ENCODE data around the gene WNT10A.

The WNT10A gene

GRCh38 chr2:218889937-218890336 is 9.3 kb downstream of the WNT10A start (continued):
- TF ChIP-seq, protein P1, sequence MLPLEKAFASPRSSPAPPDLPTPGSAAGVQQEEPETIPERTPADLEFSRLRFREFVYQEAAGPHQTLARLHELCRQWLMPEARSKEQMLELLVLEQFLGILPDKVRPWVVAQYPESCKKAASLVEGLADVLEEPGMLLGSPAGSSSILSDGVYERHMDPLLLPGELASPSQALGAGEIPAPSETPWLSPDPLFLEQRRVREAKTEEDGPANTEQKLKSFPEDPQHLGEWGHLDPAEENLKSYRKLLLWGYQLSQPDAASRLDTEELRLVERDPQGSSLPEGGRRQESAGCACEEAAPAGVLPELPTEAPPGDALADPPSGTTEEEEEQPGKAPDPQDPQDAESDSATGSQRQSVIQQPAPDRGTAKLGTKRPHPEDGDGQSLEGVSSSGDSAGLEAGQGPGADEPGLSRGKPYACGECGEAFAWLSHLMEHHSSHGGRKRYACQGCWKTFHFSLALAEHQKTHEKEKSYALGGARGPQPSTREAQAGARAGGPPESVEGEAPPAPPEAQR (tag by site-specific recombination; IDR thresholded peaks at IDR 0.05): no peak

DNA sequence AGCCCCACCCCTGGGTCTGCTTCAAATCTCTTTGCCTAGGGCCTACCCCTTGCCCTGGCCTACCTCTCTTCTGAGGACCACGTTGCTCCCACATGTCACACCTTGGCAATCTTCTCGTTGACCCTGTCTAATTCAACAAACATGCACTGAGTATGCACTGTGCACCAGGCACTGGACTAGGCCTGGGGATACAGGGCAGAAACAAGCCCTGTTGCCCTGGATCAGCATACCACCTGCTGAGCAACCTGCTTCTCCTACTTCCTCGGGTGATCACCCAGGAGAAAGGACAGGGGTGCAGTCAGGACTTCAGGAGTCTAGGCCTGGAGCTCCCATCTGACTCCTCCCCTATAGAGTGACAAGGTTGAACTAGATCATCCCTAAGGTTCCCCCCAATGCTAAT is 9.7 kb downstream of the WNT10A start:
- no peaks in the 10 kb centered on the region for H3K4me1 ChIP-seq (ENCODE audit: control insufficient read depth, insufficient read depth, low read length)
- H3K4me3 ChIP-seq (ENCODE audit: low read depth, low read length): no peak overlapping the region
- ChIA-PET POLR2A (interaction anchor here (0.5 kb wide), 1 partner anchor 33 kb away, joined by 5 read pairs; no protein-coding TSS in a partner anchor), CTCF (interaction anchor here (1.0 to 17.9 kb wide), 3 partner anchors 10 to 281 kb away, joined by 3 to 552 read pairs (median 47); partner anchors contain the start of gene WNT10A)
- no peaks in the 10 kb centered on the region for H3K9me3 ChIP-seq (ENCODE audit: control insufficient read depth, insufficient read depth, low read depth, low read length)
- no peak overlapping the region for H3K27ac ChIP-seq (ENCODE audit: extremely low read depth, low read depth, low read length)
- no peaks in the 10 kb centered on the region for H3K36me3 ChIP-seq (ENCODE audit: control insufficient read depth in 2 of 2, insufficient read depth in 1 of 2, low read length in 2 of 2)
- TF ChIP-seq IKZF3 (tag by site-specific recombination; IDR thresholded peaks at IDR 0.05): no peak
- TF ChIP-seq ZEB2 (tag by site-specific recombination; IDR thresholded peaks at IDR 0.05): no peak
- TF ChIP-seq GLI2 (tag by site-specific recombination; IDR thresholded peaks at IDR 0.05; ENCODE audit: borderline replicate concordance, low read depth): no peak
- no peak for TF ChIP-seq GLIS2 (tag by site-specific recombination; IDR thresholded peaks at IDR 0.05)
- no peak for TF ChIP-seq KLF7 (tag by site-specific recombination; IDR thresholded peaks at IDR 0.05; ENCODE audit: borderline replicate concordance)
- TF ChIP-seq ZNF2 (tag by site-specific recombination; IDR thresholded peaks at IDR 0.05): no peak
- TF ChIP-seq BCL11B (tag by site-specific recombination; IDR thresholded peaks at IDR 0.05; ENCODE audit: low read depth): no peak
- TF ChIP-seq, protein P2, sequence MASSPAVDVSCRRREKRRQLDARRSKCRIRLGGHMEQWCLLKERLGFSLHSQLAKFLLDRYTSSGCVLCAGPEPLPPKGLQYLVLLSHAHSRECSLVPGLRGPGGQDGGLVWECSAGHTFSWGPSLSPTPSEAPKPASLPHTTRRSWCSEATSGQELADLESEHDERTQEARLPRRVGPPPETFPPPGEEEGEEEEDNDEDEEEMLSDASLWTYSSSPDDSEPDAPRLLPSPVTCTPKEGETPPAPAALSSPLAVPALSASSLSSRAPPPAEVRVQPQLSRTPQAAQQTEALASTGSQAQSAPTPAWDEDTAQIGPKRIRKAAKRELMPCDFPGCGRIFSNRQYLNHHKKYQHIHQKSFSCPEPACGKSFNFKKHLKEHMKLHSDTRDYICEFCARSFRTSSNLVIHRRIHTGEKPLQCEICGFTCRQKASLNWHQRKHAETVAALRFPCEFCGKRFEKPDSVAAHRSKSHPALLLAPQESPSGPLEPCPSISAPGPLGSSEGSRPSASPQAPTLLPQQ (tag by site-specific recombination; IDR thresholded peaks at IDR 0.05): no peak
- TF ChIP-seq PBX3 (CRISPR knock-in tag; IDR thresholded peaks at IDR 0.05): no peak
- TF ChIP-seq ZNF654 (tag by site-specific recombination; IDR thresholded peaks at IDR 0.05; ENCODE audit: low read depth): no peak
- no peak for TF ChIP-seq KLF9 (tag by site-specific recombination; IDR thresholded peaks at IDR 0.05; ENCODE audit: low read depth)
- no peak for TF ChIP-seq RBAK (tag by site-specific recombination; IDR thresholded peaks at IDR 0.05)
- TF ChIP-seq MEIS1 (CRISPR knock-in tag; IDR thresholded peaks at IDR 0.05; ENCODE audit: borderline replicate concordance): no peak
- TF ChIP-seq ZNF394 (tag by site-specific recombination; IDR thresholded peaks at IDR 0.05; ENCODE audit: borderline replicate concordance): no peak
- TF ChIP-seq MYNN (tag by site-specific recombination; IDR thresholded peaks at IDR 0.05; ENCODE audit: borderline replicate concordance): no peak

GRCh38 chr2:218891275-218892135 is 10.9 kb downstream of the WNT10A start:
- Histone ChIP-seq H3K36me3 (ENCODE audit: control insufficient read depth in 2 of 2, insufficient read depth in 1 of 2, low read length in 2 of 2) (no peaks in the 10 kb centered on the region), H3K9me3 (ENCODE audit: control insufficient read depth, insufficient read depth, low read depth, low read length) (no peaks in the 10 kb centered on the region), H3K4me1 (ENCODE audit: control insufficient read depth, insufficient read depth, low read length) (no peaks in the 10 kb centered on the region), H3K4me3 (ENCODE audit: low read depth, low read length) (no peak overlapping the region), H3K27ac (ENCODE audit: extremely low read depth, low read depth, low read length) (no peak overlapping the region)
- TF ChIP-seq, protein P3, sequence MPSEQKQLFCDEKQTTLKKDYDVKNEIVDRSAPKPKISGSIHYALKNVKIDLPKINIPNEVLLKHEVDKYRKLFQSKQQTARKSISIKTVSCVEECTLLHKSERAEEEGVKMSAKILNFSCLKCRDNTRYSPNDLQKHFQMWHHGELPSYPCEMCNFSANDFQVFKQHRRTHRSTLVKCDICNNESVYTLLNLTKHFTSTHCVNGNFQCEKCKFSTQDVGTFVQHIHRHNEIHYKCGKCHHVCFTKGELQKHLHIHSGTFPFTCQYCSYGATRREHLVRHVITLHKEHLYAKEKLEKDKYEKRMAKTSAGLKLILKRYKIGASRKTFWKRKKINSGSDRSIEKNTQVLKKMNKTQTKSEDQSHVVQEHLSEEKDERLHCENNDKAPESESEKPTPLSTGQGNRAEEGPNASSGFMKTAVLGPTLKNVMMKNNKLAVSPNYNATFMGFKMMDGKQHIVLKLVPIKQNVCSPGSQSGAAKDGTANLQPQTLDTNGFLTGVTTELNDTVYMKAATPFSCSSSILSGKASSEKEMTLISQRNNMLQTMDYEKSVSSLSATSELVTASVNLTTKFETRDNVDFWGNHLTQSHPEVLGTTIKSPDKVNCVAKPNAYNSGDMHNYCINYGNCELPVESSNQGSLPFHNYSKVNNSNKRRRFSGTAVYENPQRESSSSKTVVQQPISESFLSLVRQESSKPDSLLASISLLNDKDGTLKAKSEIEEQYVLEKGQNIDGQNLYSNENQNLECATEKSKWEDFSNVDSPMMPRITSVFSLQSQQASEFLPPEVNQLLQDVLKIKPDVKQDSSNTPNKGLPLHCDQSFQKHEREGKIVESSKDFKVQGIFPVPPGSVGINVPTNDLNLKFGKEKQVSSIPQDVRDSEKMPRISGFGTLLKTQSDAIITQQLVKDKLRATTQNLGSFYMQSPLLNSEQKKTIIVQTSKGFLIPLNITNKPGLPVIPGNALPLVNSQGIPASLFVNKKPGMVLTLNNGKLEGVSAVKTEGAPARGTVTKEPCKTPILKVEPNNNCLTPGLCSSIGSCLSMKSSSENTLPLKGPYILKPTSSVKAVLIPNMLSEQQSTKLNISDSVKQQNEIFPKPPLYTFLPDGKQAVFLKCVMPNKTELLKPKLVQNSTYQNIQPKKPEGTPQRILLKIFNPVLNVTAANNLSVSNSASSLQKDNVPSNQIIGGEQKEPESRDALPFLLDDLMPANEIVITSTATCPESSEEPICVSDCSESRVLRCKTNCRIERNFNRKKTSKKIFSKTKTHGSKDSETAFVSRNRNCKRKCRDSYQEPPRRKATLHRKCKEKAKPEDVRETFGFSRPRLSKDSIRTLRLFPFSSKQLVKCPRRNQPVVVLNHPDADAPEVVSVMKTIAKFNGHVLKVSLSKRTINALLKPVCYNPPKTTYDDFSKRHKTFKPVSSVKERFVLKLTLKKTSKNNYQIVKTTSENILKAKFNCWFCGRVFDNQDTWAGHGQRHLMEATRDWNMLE (tag by site-specific recombination; conservative IDR thresholded peaks at IDR 0.05; ENCODE audit: low read depth): no peak
- TF ChIP-seq ZFHX2 (tag by site-specific recombination; conservative IDR thresholded peaks at IDR 0.05): peak; percentile 16; the same call in 1 of the 2 replicates
- TF ChIP-seq ZNF155 (tag by site-specific recombination; IDR thresholded peaks at IDR 0.05): no peak
- TF ChIP-seq ZNF623 (tag by site-specific recombination; IDR thresholded peaks at IDR 0.05): no peak
- TF ChIP-seq AEBP2 (tag by site-specific recombination; IDR thresholded peaks at IDR 0.05; ENCODE audit: borderline replicate concordance): no peak
- ChIA-PET POLR2A (no interaction called here), CTCF (interaction anchor here (0.5 to 17.9 kb wide), 6 partner anchors 10 to 621 kb away, joined by 3 to 552 read pairs (median 3); partner anchors contain the start of gene WNT10A)
